Nephron progenitor cell (in vitro differentiated cells): Measurements from ENCODE around the gene PAGE1.

Experiments used
- DNase-seq: peaks from one replicate; pipeline ENCODE4 v3.0.0; 2021
- H3K27ac Mint-ChIP-seq: 2 replicates; pipeline ENCODE4 v1.8.0; 2021; ENCODE audit warnings: mild to moderate bottlenecking, moderate library complexity, mixed read lengths
- H3K27me3 Mint-ChIP-seq: 2 replicates; pipeline ENCODE4 v1.8.0; 2021; ENCODE audit warnings: mild to moderate bottlenecking, low read depth, mixed read lengths; ENCODE audit not compliant: poor library complexity
- H3K36me3 Mint-ChIP-seq: 2 replicates; pipeline ENCODE4 v1.8.0; 2021; ENCODE audit warnings: low read depth, mixed read lengths
- H3K4me1 Mint-ChIP-seq: 2 replicates; pipeline ENCODE4 v1.8.0; 2021; ENCODE audit warnings: mixed read lengths
- H3K4me3 Mint-ChIP-seq: 2 replicates; pipeline ENCODE4 v1.8.0; 2021; ENCODE audit warnings: mild to moderate bottlenecking, moderate library complexity, mixed read lengths
- H3K9me3 Mint-ChIP-seq: 2 replicates; pipeline ENCODE4 v1.8.0; 2021; ENCODE audit warnings: mild to moderate bottlenecking, moderate library complexity, mixed read lengths
- TF ChIP-seq, protein P1 (sequence below): fragments of 200-600 bp; sonication (generic); IDR thresholded peaks from 2 replicates; pipeline ENCODE4 v1.5.0; 2021; ENCODE audit warnings: antibody characterized with exemption

The PAGE1 gene

DNA sequence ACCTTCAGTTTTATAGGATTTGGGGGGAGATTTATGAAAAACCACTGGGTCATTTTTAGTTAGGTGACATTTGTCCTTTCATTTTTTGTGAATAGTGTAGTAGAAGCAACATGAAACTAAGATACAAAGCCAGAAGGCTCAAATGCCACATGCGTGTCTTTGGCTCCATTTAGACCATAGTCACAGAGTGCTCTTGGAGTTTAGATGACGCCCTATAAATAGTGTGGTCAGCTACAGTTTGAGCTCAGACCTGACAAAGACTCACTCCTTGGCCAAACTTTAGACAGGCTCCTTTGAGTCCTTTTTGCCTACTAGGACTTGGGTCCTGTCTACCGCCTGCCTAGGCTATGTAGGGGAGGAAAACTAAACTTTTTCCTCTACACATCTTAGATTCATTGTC lies 16.8 kb upstream of the PAGE1 start:
- Mint-ChIP-seq H3K27ac (no peak overlapping the region), H3K4me3 (no peak overlapping the region)

DNA sequence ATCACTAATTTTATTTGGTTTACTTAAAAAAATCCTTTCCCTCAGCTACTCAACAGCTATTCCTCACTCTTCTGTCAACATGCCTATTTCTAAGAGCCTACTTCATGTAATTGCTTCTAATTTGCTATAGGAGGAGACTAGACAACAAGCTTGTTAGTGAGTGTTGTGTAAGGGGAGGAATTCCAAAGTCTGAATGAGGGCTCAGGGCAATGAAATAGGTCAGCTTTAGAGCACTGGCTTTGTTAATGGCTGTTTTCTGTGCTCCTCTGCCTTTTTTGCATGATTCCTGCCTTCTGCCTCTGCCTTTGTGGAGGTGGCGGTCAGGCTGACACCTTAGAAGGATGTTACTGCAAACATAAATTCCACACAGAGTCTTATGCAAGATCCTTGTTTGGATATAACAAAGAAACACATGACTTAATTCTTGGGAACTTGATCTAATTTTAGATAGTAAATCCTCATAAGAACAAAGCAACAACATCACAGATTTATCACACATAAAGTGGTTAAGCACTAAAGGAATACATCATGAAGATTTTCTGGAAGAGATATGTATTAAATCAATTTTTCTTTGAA lies 15.0 kb upstream of the PAGE1 start:
- H3K4me3 Mint-ChIP-seq: no peak overlapping the region
- no peak for DNase-seq
- H3K27ac Mint-ChIP-seq: no peak overlapping the region
- H3K27me3 Mint-ChIP-seq: peaks cover 7% of the 10 kb centered on the region
- peaks cover 8% of the 10 kb centered on the region for H3K4me1 Mint-ChIP-seq
- TF ChIP-seq, protein P1, sequence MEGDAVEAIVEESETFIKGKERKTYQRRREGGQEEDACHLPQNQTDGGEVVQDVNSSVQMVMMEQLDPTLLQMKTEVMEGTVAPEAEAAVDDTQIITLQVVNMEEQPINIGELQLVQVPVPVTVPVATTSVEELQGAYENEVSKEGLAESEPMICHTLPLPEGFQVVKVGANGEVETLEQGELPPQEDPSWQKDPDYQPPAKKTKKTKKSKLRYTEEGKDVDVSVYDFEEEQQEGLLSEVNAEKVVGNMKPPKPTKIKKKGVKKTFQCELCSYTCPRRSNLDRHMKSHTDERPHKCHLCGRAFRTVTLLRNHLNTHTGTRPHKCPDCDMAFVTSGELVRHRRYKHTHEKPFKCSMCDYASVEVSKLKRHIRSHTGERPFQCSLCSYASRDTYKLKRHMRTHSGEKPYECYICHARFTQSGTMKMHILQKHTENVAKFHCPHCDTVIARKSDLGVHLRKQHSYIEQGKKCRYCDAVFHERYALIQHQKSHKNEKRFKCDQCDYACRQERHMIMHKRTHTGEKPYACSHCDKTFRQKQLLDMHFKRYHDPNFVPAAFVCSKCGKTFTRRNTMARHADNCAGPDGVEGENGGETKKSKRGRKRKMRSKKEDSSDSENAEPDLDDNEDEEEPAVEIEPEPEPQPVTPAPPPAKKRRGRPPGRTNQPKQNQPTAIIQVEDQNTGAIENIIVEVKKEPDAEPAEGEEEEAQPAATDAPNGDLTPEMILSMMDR: no peak
- peaks cover 42% of the 10 kb centered on the region for H3K9me3 Mint-ChIP-seq
- H3K36me3 Mint-ChIP-seq: no peaks in the 10 kb centered on the region

More for the DNA sequence above, 16.8 kb upstream of the PAGE1 start:
- H3K36me3 Mint-ChIP-seq: no peaks in the 10 kb centered on the region
- no peak for DNase-seq
- TF ChIP-seq, protein P1: no peak
- peaks cover 4% of the 10 kb centered on the region for H3K27me3 Mint-ChIP-seq
- H3K4me1 Mint-ChIP-seq: peaks cover 8% of the 10 kb centered on the region
- peaks cover 50% of the 10 kb centered on the region for H3K9me3 Mint-ChIP-seq

DNA sequence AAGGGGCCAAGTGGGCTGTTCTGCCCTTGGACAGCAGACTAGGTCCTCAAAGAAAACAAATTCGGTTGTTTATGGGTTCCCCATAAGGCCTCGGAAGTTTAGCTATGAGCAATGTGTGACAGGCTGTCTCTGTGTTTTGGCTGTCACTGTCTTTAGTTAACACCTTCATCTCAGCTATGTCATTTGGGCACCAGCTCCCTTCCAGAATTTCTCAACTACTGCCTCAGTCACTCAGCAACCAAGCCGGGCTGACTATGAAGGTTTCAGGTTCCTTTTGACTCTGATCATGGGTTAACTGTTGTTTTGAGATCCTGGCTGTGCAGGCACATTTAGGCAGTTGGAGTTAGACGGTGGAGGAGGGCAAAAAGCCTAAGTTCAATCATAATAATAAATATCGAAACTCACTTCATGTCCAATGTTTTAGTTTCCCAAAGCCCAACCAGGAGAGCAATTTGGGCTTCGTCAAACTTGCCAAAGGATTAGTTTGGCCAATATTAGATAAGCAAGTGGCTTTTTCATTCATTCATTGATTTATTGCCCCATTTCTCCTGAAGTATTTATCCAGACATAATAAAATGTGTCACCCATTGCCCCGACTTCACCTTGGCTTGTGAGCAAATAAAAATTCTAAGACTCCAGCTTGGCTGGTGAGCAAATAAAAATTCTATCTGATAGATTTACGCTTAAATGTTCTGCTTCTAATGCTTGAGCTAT lies 9.1 kb upstream of the PAGE1 start:
- Mint-ChIP-seq H3K4me1 (peaks cover 7% of the 10 kb centered on the region), H3K27me3 (peaks cover 7% of the 10 kb centered on the region), H3K4me3 (no peak overlapping the region), H3K27ac (no peak overlapping the region), H3K9me3 (peaks cover 19% of the 10 kb centered on the region), H3K36me3 (no peaks in the 10 kb centered on the region)
- no peak for DNase-seq
- TF ChIP-seq, protein P1: no peak

DNA sequence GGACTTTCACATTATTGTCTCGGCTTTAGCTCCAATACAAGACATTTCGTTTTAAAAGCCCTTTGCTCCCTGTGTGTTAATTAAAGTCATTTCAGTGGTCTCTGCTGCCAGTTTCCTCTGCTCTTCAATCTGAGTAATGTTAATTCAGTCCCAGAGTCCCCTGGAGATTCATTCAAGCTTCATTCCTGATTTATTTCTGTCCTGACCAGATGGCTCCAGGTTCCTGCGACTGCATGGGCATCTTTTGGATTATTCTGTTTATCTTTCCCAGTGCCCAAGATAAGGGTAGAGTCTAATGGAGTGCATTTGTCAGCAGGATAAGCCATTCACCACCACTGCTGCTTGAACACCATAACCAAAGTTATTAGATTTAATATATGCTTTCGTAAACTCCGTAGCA lies 6.1 kb upstream of the PAGE1 start:
- DNase-seq: no peak
- H3K27me3 Mint-ChIP-seq: peaks cover 4% of the 10 kb centered on the region
- no peaks in the 10 kb centered on the region for H3K36me3 Mint-ChIP-seq
- peaks cover 18% of the 10 kb centered on the region for H3K9me3 Mint-ChIP-seq
- TF ChIP-seq, protein P1: no peak
- no peak overlapping the region for H3K4me3 Mint-ChIP-seq
- H3K27ac Mint-ChIP-seq: no peak overlapping the region
- H3K4me1 Mint-ChIP-seq: peaks cover 7% of the 10 kb centered on the region

DNA sequence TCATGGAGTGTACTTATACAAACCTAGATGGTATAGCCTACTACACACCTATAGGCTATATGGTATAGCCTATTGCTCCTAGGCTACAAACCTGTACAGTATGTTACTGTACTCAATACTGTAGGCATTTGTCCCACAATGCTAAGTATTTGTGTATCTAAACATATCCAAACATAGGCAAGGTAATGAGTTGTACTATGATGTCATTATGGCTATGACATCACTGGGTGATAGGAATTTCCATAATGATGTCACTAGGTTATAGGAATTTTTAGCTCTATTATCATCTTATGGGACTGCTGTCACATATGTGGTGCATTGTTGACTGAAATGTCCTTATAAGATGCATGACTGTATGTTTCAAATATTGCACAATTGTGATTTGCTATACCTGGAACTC lies 5.5 kb upstream of the PAGE1 start:
- Mint-ChIP-seq H3K27ac (no peak overlapping the region), H3K4me1 (peaks cover 7% of the 10 kb centered on the region), H3K27me3 (peaks cover 4% of the 10 kb centered on the region), H3K36me3 (no peaks in the 10 kb centered on the region), H3K4me3 (no peak overlapping the region), H3K9me3 (peaks cover 24% of the 10 kb centered on the region)
- DNase-seq: no peak
- TF ChIP-seq, protein P1: no peak
